K562 (cell line): ENCODE results near the gene EFCC1. TPM values are rescaled to one million over a fixed set of nuclear protein-coding genes. Genes with fewer than 3 reads are reported as not detected.

ENCODE experiments used
- ATAC-seq: fragments of 200-7000 bp; cut with Tn5 transposase; 3 replicates; pipeline ENCODE4 v1.9.1; 2020; ENCODE audit warnings: moderate library complexity
- BruUV-seq: library from RNA; stranded (reverse); fragments of 400-500 nt; replicated peaks from 2 replicates; lab custom pipeline; 2021; lab: Mats Ljungman, UMichigan
- CTCF ChIA-PET: fragments of 300-600 bp; formaldehyde crosslinking; extraction: SDS; loops from one replicate; lab custom pipeline; 2021; ENCODE audit warnings: low intra/inter-chr PET ratio; lab: Yijun Ruan, JAX
- POLR2A ChIA-PET: fragments of 300-600, 350-650 bp; sonication (Branson Sonifier 250); formaldehyde crosslinking; extraction: SDS; loops from one replicate; lab custom pipeline; 2021; ENCODE audit warnings: antibody characterized with exemption, inconsistent platforms; lab: Yijun Ruan, JAX
- DNase-seq, 4 experiments: peaks; one replicate each; pipeline versions ENCODE4 v3.0.0 to v3.0.0-alpha.2; 2011 to 2018; ENCODE audit warnings: low spot score in 3 of 4, mixed read lengths in 3 of 4; ENCODE audit errors: extremely low read depth in 1 of 4
- FAIRE-seq: peaks from 2 replicates; lab custom pipeline; 2011; peaks lifted over from hg19 to GRCh38; lab: Jason Lieb, UNC
- H2AFZ ChIP-seq: 2 replicates; pipeline ENCODE4 v1.6.0; 2011; ENCODE audit warnings: low read depth, low read length, control low read depth, inconsistent platforms
- H3K27ac ChIP-seq: fragments of 200-600 bp; 3 replicates; pipeline ENCODE4 v1.8.0; 2011; ENCODE audit warnings: low read depth, mild to moderate bottlenecking, control low read depth, inconsistent platforms, low read length, moderate library complexity, mixed read lengths; ENCODE audit errors: extremely low read depth
- H3K27me3 ChIP-seq, 2 experiments: fragments of 300-600 bp in 1 of 2; 2 replicates in 1 of 2; 3 replicates in 1 of 2; pipeline versions ENCODE4 v1.6.0 to v1.8.0; 2011; ENCODE audit warnings: inconsistent platforms in 2 of 2, low read length in 2 of 2, mild to moderate bottlenecking in 1 of 2, mixed read lengths in 1 of 2, moderate library complexity in 1 of 2; ENCODE audit not compliant: control insufficient read depth in 2 of 2, insufficient read depth in 2 of 2
- H3K36me3 ChIP-seq: fragments of 300-600 bp; 3 replicates; pipeline ENCODE4 v1.8.0; 2011; ENCODE audit warnings: mild to moderate bottlenecking, low read length, inconsistent platforms; ENCODE audit not compliant: control insufficient read depth, insufficient read depth
- H3K4me1 ChIP-seq, 2 experiments: fragments of 200-600 bp in 1 of 2; replicated peaks in 1 of 2; 2 replicates in 1 of 2; 3 replicates in 1 of 2; pipeline versions ENCODE4 v1.5.1 to v1.8.0; 2011; ENCODE audit warnings: inconsistent platforms in 2 of 2, low read length in 2 of 2, mild to moderate bottlenecking in 1 of 2, mixed read lengths in 1 of 2, moderate library complexity in 1 of 2; ENCODE audit not compliant: control insufficient read depth in 2 of 2, insufficient read depth in 2 of 2
- H3K4me2 ChIP-seq: 2 replicates; pipeline ENCODE4 v1.6.1; 2011; ENCODE audit warnings: low read length, control low read depth, inconsistent platforms, mixed read lengths; ENCODE audit not compliant: insufficient read depth
- H3K4me3 ChIP-seq: fragments of 200-600 bp; sonication (generic), shearing (Covaris generic); 2 replicates; pipeline ENCODE4 v1.5.1; 2016; ENCODE audit warnings: control low read depth, inconsistent platforms
- H3K79me2 ChIP-seq: fragments of 200-600 bp; 3 replicates; pipeline ENCODE4 v1.8.0; 2011; ENCODE audit warnings: low read length, inconsistent platforms; ENCODE audit not compliant: control insufficient read depth, insufficient read depth
- H3K9ac ChIP-seq, 2 experiments: 2 replicates each; pipeline versions ENCODE4 v1.6.0 to v1.6.1; 2011; ENCODE audit warnings: low read depth in 2 of 2, low read length in 2 of 2, control low read depth in 1 of 2, inconsistent platforms in 1 of 2, mild to moderate bottlenecking in 1 of 2, mixed read lengths in 1 of 2; ENCODE audit not compliant: insufficient read depth in 1 of 2
- H3K9me1 ChIP-seq: one replicate; pipeline ENCODE4 v1.6.0; 2011; ENCODE audit warnings: inconsistent platforms, mild to moderate bottlenecking, low read length, moderate library complexity; ENCODE audit not compliant: control insufficient read depth, insufficient read depth
- H3K9me3 ChIP-seq: replicated peaks from 2 replicates; pipeline ENCODE4 v1.5.1; 2011; ENCODE audit warnings: low read depth, low read length, inconsistent platforms; ENCODE audit not compliant: control insufficient read depth, insufficient read depth
- H4K20me1 ChIP-seq: replicated peaks from 2 replicates; pipeline ENCODE4 v1.6.1; 2011; ENCODE audit warnings: low read length, inconsistent platforms, mixed read lengths; ENCODE audit not compliant: control insufficient read depth, insufficient read depth
- EP300 ChIP-seq: IDR thresholded peaks from 2 replicates; pipeline ENCODE4 v1.6.1; 2012; ENCODE audit warnings: low read length, improper control_type of control experiment
- ESRRA ChIP-seq: fragments of 450-650 bp; IDR thresholded peaks from 2 replicates; pipeline ENCODE4 v1.6.1; 2014; ENCODE audit warnings: low read depth, mild to moderate bottlenecking, moderate library complexity, borderline replicate concordance
- FUS ChIP-seq: fragments of 200-400 bp; formaldehyde crosslinking; optimal IDR thresholded peaks from 2 replicates; pipeline ENCODE3; 2017; ENCODE audit warnings: low read depth, low read length
- POLR2G ChIP-seq: fragments of 200-400 bp; formaldehyde crosslinking; IDR thresholded peaks from 2 replicates; pipeline ENCODE4 v1.6.1; 2017; ENCODE audit warnings: low read depth, mild to moderate bottlenecking, antibody characterized with exemption, low read length, moderate library complexity
- SNIP1 ChIP-seq: fragments of 450-650 bp; IDR thresholded peaks from 2 replicates; pipeline ENCODE4 v1.7.1; 2017; ENCODE audit warnings: low read depth, mild to moderate bottlenecking
- SNRNP70 ChIP-seq: fragments of 200-400 bp; formaldehyde crosslinking; optimal IDR thresholded peaks from 2 replicates; pipeline ENCODE3; 2017; ENCODE audit warnings: low read depth, low read length
- ZNF41 ChIP-seq: fragments of 250-450 bp; sonication (Bioruptor Pico); conservative IDR thresholded peaks from 2 replicates; pipeline ENCODE4 v1.4.0; 2020; ENCODE audit warnings: mild to moderate bottlenecking
- WGBS: fragments of 100-300 bp; shearing (Covaris generic); methylation state at CpG from one replicate; pipeline ENCODE4 v1.1.6; 2016; ENCODE audit warnings: low coverage, mixed read lengths; ENCODE audit not compliant: insufficient coverage; ENCODE audit errors: missing lambda C conversion rate; 5-methylcytosine and 5-hydroxymethylcytosine counted together
- in situ Hi-C: fragments of 300-500 bp; cut with MboI; formaldehyde crosslinking; loops from 4 replicates; pipeline ENCODE4 v1.15.0; 2018; ENCODE audit warnings: inconsistent platforms, mixed read lengths
- intact Hi-C: fragments of 100-400 bp; cut with micrococcal nuclease; formaldehyde crosslinking; loops from 2 replicates; pipeline ENCODE4 v1.14.2; 2022
- polyA plus RNA-seq, 8 experiments: library from polyadenylated mRNA; depleted of rRNA in 4 of 8; stranded (reverse) in 5 of 8; unstranded in 3 of 8; fragments of >200 nt; fragmentation: Nextera tagmentation in 2 of 8; fragmentation: Illumina TruSeq in 1 of 8; extraction: Ambion mirVana in 2 of 8; extraction: Trizol in 1 of 8; gene quantifications; 2 replicates each; pipeline versions ENCODE4 v1.2.1 to v1.2.3, GENCODE V29; 2011 to 2014; ENCODE audit warnings: inconsistent platforms in 1 of 8, missing spikeins in 1 of 8
- total RNA-seq, 7 experiments: library from RNA; depleted of rRNA in 6 of 7; stranded (reverse); fragments of >200 nt in 6 of 7; fragmentation: Illumina TruSeq in 2 of 7; extraction: Trizol in 2 of 7; gene quantifications; 2 replicates each; pipeline versions ENCODE4 v1.2.1 to v1.2.3, GENCODE V29; 2011 to 2021; ENCODE audit warnings: low replicate concordance in 1 of 7
- TF ChIP-seq, protein P1 (sequence below): fragments of 250-450 bp; sonication (Bioruptor Pico); IDR thresholded peaks from 2 replicates; pipeline ENCODE4 v1.8.0; 2022; ENCODE audit warnings: inconsistent platforms, mild to moderate bottlenecking, moderate library complexity, borderline replicate concordance
- TF ChIP-seq, protein P2 (sequence below): sonication (generic); formaldehyde crosslinking; IDR thresholded peaks from 2 replicates; pipeline ENCODE4 v1.8.0; 2022; ENCODE audit warnings: mild to moderate bottlenecking, missing genetic modification reagents

The EFCC1 gene
- total and polyA plus RNA-seq, 9 of the 15 experiments (the other 6 are each of a cell fraction or from before 2014, with no cell fraction given): not detected

DNA sequence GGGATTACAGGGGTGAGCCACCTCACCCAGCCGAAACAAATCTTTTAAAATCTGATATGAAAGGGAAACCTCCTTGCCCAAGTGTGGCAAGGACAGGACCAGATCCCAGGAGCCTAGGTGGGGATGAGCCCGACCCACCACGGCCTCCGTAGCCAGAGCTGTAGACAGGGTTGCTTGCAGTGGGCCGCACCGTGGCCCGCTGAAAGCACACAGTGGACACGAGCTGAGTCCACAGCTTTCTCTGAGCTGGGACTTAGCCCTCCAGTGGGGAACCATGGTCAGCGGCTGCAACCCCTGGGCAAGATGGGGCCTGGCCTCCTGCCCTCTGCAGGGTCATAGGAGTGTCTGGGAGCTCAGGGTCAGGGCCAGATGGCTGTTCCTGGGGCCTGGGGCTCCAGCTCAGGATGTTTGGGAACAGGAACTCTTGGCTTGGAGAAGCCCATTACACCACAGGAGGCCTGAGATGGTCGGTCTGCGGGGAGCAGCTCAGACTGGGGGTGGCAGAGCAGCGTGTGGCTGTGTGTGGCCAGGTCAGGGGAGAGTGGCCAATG, 84.1 kb downstream of the EFCC1 start:
- no TSS peak for BruUV-seq
- H4K20me1 ChIP-seq: no peaks in the 10 kb centered on the region
- H3K36me3 ChIP-seq: no peaks in the 10 kb centered on the region
- TF ChIP-seq POLR2G (peak; percentile 37; the same call in 1 of the 2 replicates), EP300 (no peak)
- ChIA-PET CTCF (no interaction called here), POLR2A (interaction anchor here (0.6 to 1.2 kb wide), 2 partner anchors 17 to 22 kb away, joined by 3 to 4 read pairs; no protein-coding TSS in a partner anchor)
- in situ Hi-C loops (loop anchor here (10.0 kb wide), 1 partner anchor 110 kb away; no protein-coding TSS in a partner anchor), intact Hi-C loops (loop anchor here (10.0 kb wide), 1 partner anchor 60 kb away; no protein-coding TSS in a partner anchor)
- ATAC-seq (no peak), FAIRE-seq (no peak), DNase-seq (no peak)
- H3K27me3 ChIP-seq: no peaks in the 10 kb centered on the region
- H3K27ac ChIP-seq: no peak overlapping the region
- no peaks in the 10 kb centered on the region for H3K9me1 ChIP-seq
- peak overlapping the region in 1 of 2 experiments; percentile 35; a peak in 1 of 4 replicates for H3K9ac ChIP-seq
- no peak overlapping the region for H2AFZ ChIP-seq
- H3K4me3 ChIP-seq: no peak overlapping the region
- WGBS: 73% methylated on average over 5 of the region's 12 CpGs
- H3K79me2 ChIP-seq: no peaks in the 10 kb centered on the region
- H3K9me3 ChIP-seq: no peaks in the 10 kb centered on the region
- peaks cover 6 to 10% of the 10 kb centered on the region in 2 experiments; a peak in 4 of 5 replicates for H3K4me1 ChIP-seq
- no peak overlapping the region for H3K4me2 ChIP-seq

DNA sequence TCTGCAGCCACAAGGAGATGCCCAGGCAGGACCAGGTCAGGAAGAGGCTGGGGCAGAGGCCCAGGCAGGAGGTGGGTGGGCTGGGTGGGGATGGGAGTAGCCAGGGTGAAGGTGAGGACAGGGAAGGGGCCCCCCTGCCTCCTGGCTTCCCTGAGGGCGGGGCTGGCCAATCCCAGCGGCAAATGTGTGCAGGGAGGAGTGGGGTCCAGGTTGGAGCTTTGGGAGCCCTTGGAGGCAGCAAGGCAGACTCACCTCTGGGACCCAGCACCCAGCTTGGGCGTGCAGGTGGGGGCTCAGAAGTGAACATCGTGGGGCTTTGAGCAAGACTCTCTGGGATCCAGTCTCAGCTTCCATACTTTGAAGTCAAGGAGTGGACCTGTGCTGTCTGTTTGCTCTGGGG, 84.7 kb downstream of the EFCC1 start:
- ATAC-seq (no peak), FAIRE-seq (no peak), DNase-seq (no peak)
- H3K4me1 ChIP-seq: peaks cover 6 to 10% of the 10 kb centered on the region in 2 experiments; a peak in 4 of 5 replicates
- H4K20me1 ChIP-seq: no peaks in the 10 kb centered on the region
- intact Hi-C loops (loop anchor here (2.0 to 10.0 kb wide), 2 partner anchors 33 to 61 kb away; no protein-coding TSS in a partner anchor), in situ Hi-C loops (loop anchor here (10.0 kb wide), 1 partner anchor 111 kb away; no protein-coding TSS in a partner anchor)
- no peak overlapping the region for H2AFZ ChIP-seq
- no peaks in the 10 kb centered on the region for H3K9me1 ChIP-seq
- H3K4me3 ChIP-seq: no peak overlapping the region
- no peaks in the 10 kb centered on the region for H3K79me2 ChIP-seq
- 20% methylated on average over 1 of the region's 4 CpGs for WGBS
- BruUV-seq: no TSS peak
- no peak overlapping the region; a peak in 1 of 4 replicates for H3K9ac ChIP-seq
- H3K27me3 ChIP-seq: no peaks in the 10 kb centered on the region
- CTCF ChIA-PET: no interaction called here
- H3K4me2 ChIP-seq: no peak overlapping the region
- no peaks in the 10 kb centered on the region for H3K9me3 ChIP-seq
- H3K27ac ChIP-seq: no peak overlapping the region
- POLR2A ChIA-PET: interaction anchor here (1.2 kb wide), 1 partner anchor 16 kb away, joined by 3 read pairs; no protein-coding TSS in a partner anchor
- H3K36me3 ChIP-seq: no peaks in the 10 kb centered on the region
- no peak for TF ChIP-seq SNIP1
- TF ChIP-seq, protein P1, sequence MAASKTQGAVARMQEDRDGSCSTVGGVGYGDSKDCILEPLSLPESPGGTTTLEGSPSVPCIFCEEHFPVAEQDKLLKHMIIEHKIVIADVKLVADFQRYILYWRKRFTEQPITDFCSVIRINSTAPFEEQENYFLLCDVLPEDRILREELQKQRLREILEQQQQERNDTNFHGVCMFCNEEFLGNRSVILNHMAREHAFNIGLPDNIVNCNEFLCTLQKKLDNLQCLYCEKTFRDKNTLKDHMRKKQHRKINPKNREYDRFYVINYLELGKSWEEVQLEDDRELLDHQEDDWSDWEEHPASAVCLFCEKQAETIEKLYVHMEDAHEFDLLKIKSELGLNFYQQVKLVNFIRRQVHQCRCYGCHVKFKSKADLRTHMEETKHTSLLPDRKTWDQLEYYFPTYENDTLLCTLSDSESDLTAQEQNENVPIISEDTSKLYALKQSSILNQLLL (CRISPR knock-in tag): no peak
- TF ChIP-seq FUS: no peak
- TF ChIP-seq, protein P2, sequence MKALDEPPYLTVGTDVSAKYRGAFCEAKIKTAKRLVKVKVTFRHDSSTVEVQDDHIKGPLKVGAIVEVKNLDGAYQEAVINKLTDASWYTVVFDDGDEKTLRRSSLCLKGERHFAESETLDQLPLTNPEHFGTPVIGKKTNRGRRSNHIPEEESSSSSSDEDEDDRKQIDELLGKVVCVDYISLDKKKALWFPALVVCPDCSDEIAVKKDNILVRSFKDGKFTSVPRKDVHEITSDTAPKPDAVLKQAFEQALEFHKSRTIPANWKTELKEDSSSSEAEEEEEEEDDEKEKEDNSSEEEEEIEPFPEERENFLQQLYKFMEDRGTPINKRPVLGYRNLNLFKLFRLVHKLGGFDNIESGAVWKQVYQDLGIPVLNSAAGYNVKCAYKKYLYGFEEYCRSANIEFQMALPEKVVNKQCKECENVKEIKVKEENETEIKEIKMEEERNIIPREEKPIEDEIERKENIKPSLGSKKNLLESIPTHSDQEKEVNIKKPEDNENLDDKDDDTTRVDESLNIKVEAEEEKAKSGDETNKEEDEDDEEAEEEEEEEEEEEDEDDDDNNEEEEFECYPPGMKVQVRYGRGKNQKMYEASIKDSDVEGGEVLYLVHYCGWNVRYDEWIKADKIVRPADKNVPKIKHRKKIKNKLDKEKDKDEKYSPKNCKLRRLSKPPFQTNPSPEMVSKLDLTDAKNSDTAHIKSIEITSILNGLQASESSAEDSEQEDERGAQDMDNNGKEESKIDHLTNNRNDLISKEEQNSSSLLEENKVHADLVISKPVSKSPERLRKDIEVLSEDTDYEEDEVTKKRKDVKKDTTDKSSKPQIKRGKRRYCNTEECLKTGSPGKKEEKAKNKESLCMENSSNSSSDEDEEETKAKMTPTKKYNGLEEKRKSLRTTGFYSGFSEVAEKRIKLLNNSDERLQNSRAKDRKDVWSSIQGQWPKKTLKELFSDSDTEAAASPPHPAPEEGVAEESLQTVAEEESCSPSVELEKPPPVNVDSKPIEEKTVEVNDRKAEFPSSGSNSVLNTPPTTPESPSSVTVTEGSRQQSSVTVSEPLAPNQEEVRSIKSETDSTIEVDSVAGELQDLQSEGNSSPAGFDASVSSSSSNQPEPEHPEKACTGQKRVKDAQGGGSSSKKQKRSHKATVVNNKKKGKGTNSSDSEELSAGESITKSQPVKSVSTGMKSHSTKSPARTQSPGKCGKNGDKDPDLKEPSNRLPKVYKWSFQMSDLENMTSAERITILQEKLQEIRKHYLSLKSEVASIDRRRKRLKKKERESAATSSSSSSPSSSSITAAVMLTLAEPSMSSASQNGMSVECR (CRISPR knock-in tag): no peak
- TF ChIP-seq SNRNP70: no peak
- no peak for TF ChIP-seq ZNF41 (CRISPR knock-in tag)
- TF ChIP-seq ESRRA: no peak
